HepG2 (cell line): ENCODE data around the gene SLC25A47. TPM values are rescaled to one million over a fixed set of nuclear protein-coding genes. Genes with fewer than 3 reads are reported as not detected.
A peak's percentile ranks its signal among the peaks of the same experiment; 100 is the strongest.

ENCODE experiments used
- CREB1 ChIP-seq, 2 experiments: fragments of 450-650 bp in 1 of 2; IDR thresholded peaks; 2 replicates each; pipeline ENCODE4 v1.6.1; 2016 to 2017; ENCODE audit warnings: control low read depth in 1 of 2, mild to moderate bottlenecking in 1 of 2, missing compliant biosample characterization in 1 of 2, missing genetic modification characterization in 1 of 2
- FOXK1 ChIP-seq: sonication (generic); formaldehyde crosslinking; IDR thresholded peaks from 2 replicates; pipeline ENCODE4 v1.4.0; 2020; ENCODE audit warnings: low read depth, missing genetic modification reagents, borderline replicate concordance
- GATA4 ChIP-seq: sonication (generic); IDR thresholded peaks from 2 replicates; pipeline ENCODE4 v1.6.1; 2016; ENCODE audit warnings: antibody characterized with exemption, low read depth, borderline replicate concordance
- KAT8 ChIP-seq: IDR thresholded peaks from 2 replicates; pipeline ENCODE4 v1.6.1; 2016; ENCODE audit warnings: missing genetic modification reagents, missing compliant biosample characterization
- NRL ChIP-seq: sonication (generic); formaldehyde crosslinking; IDR thresholded peaks from 2 replicates; pipeline ENCODE4 v1.5.0; 2020; ENCODE audit warnings: missing genetic modification reagents, mild to moderate bottlenecking, moderate library complexity, borderline replicate concordance
- RFX1 ChIP-seq: fragments of 450-650 bp; IDR thresholded peaks from 2 replicates; pipeline ENCODE4 v1.6.1; 2017
- RORA ChIP-seq: sonication (generic); formaldehyde crosslinking; IDR thresholded peaks from 2 replicates; pipeline ENCODE4 v1.5.0; 2020; ENCODE audit warnings: mild to moderate bottlenecking, missing genetic modification reagents, moderate library complexity
- ZFP37 ChIP-seq: sonication (generic); formaldehyde crosslinking; IDR thresholded peaks from 2 replicates; pipeline ENCODE4 v1.4.0; 2020; ENCODE audit warnings: missing genetic modification reagents, borderline replicate concordance
- ZNF501 ChIP-seq: sonication (generic); formaldehyde crosslinking; IDR thresholded peaks from 2 replicates; pipeline ENCODE4 v1.5.1; 2020; ENCODE audit warnings: mild to moderate bottlenecking, moderate library complexity, missing genetic modification reagents
- ZNF569 ChIP-seq: sonication (generic); formaldehyde crosslinking; IDR thresholded peaks from 2 replicates; pipeline ENCODE4 v1.5.0; 2020; ENCODE audit warnings: mild to moderate bottlenecking, missing genetic modification reagents, moderate library complexity, borderline replicate concordance
- ZNF644 ChIP-seq: IDR thresholded peaks from 2 replicates; pipeline ENCODE4 v1.6.1; 2016; ENCODE audit warnings: low read depth
- ZSCAN12 ChIP-seq: sonication (generic); formaldehyde crosslinking; IDR thresholded peaks from 2 replicates; pipeline ENCODE4 v1.9.0; 2021; ENCODE audit warnings: mild to moderate bottlenecking, missing genetic modification reagents
- ZSCAN9 ChIP-seq: IDR thresholded peaks from 2 replicates; pipeline ENCODE4 v1.6.1; 2016; ENCODE audit warnings: borderline replicate concordance
- polyA plus RNA-seq, 8 experiments: library from polyadenylated mRNA; depleted of rRNA in 3 of 8; stranded (reverse) in 7 of 8; unstranded in 1 of 8; fragments of >200 nt; fragmentation: Illumina TruSeq in 4 of 8; extraction: Trizol in 4 of 8; gene quantifications; 2 replicates each; pipeline versions ENCODE4 v1.2.1 to v1.2.3, GENCODE V29; 2011 to 2016; ENCODE audit warnings: low read depth in 4 of 8, missing spikeins in 1 of 8, mixed read lengths in 1 of 8; ENCODE audit not compliant: insufficient read depth in 1 of 8
- total RNA-seq, 5 experiments: library from RNA; depleted of rRNA; stranded (reverse); fragments of >200 nt; fragmentation: Illumina TruSeq; extraction: Trizol; gene quantifications; 2 replicates each; pipeline ENCODE4 v1.2.3, GENCODE V29; 2016; ENCODE audit warnings: low read depth in 1 of 5
- TF ChIP-seq, protein P1 (sequence below): sonication (generic); formaldehyde crosslinking; IDR thresholded peaks from 2 replicates; pipeline ENCODE4 v1.4.0; 2020; ENCODE audit warnings: missing genetic modification reagents, mild to moderate bottlenecking, borderline replicate concordance
- TF ChIP-seq, protein P2 (sequence below): sonication (generic); formaldehyde crosslinking; conservative IDR thresholded peaks from 2 replicates; pipeline ENCODE4 v1.4.0; 2020; ENCODE audit warnings: mild to moderate bottlenecking, missing genetic modification reagents, moderate library complexity
- TF ChIP-seq, protein P3 (sequence below): IDR thresholded peaks from 2 replicates; pipeline ENCODE4 v1.4.0; 2020; ENCODE audit warnings: mild to moderate bottlenecking, missing genetic modification reagents
- TF ChIP-seq, protein P4 (sequence below): sonication (generic); formaldehyde crosslinking; conservative IDR thresholded peaks from 2 replicates; pipeline ENCODE4 v1.4.0; 2020; ENCODE audit warnings: missing genetic modification reagents

Gene SLC25A47
- total and polyA plus RNA-seq, 2 of the 13 experiments (the other 11 are each of a cell fraction or from before 2014, with no cell fraction given), result 1.0 to 1.7 TPM

DNA sequence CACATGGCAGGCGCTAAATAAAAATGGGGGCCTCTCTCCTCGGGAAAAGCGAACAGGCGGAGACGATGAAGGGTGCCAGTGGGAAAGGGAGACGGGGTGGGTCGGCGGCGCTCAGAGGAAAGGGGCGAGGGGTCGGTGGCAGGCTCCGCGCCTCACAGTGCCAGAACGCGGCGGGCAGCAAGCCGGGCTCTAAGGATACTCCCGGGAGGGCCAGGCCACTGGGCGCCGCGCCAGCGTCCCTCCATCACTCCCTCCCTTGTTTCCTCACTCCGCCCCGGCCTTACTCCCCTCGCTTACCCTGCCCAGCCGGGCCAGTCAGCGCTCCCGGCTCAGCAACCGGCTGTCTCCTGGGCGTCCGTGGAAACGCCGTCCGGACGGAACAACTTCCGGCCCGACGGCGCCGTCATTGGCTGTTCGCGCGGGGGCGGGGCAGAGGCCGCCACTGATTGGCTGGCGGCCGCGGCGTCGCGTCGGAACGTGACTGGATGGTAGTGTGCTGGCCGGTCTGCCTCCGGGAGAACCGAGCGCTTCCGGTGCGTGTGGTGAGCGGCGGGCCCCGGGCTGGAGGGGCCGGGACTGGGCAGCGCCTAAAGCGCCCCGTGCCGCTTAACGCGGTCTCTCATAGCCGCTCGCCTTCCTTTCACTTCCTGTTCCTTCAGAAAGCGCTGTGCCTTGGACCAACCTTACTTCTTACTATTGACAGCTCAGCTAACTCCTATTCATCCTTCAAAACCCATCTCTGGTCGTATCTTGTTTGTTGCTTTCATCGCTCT is 53.0 kb downstream of the SLC25A47 start, which contains the start of gene WDR25 (continued):
- TF ChIP-seq, protein P1, sequence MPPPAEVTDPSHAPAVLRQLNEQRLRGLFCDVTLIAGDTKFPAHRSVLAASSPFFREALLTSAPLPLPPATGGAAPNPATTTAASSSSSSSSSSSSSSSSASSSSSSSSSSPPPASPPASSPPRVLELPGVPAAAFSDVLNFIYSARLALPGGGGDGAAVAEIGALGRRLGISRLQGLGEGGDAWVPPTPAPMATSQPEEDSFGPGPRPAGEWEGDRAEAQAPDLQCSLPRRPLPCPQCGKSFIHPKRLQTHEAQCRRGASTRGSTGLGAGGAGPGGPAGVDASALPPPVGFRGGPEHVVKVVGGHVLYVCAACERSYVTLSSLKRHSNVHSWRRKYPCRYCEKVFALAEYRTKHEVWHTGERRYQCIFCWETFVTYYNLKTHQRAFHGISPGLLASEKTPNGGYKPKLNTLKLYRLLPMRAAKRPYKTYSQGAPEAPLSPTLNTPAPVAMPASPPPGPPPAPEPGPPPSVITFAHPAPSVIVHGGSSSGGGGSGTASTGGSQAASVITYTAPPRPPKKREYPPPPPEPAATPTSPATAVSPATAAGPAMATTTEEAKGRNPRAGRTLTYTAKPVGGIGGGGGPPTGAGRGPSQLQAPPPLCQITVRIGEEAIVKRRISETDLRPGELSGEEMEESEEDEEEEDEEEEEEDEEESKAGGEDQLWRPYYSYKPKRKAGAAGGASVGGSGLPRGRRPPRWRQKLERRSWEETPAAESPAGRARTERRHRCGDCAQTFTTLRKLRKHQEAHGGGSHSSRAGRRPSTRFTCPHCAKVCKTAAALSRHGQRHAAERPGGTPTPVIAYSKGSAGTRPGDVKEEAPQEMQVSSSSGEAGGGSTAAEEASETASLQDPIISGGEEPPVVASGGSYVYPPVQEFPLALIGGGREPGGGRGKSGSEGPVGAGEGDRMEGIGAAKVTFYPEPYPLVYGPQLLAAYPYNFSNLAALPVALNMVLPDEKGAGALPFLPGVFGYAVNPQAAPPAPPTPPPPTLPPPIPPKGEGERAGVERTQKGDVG (CRISPR knock-in tag), result peak; percentile 75
- TF ChIP-seq KAT8 (CRISPR knock-in tag), result peak; percentile 96
- peak; percentile 90 for TF ChIP-seq ZSCAN9 (CRISPR knock-in tag)
- peak; percentile 91 for TF ChIP-seq CREB1 (IDR thresholded peaks at IDR 0.05)
- peak; percentile 89 for TF ChIP-seq CREB1 (CRISPR knock-in tag; IDR thresholded peaks at IDR 0.05)
- TF ChIP-seq, protein P2, sequence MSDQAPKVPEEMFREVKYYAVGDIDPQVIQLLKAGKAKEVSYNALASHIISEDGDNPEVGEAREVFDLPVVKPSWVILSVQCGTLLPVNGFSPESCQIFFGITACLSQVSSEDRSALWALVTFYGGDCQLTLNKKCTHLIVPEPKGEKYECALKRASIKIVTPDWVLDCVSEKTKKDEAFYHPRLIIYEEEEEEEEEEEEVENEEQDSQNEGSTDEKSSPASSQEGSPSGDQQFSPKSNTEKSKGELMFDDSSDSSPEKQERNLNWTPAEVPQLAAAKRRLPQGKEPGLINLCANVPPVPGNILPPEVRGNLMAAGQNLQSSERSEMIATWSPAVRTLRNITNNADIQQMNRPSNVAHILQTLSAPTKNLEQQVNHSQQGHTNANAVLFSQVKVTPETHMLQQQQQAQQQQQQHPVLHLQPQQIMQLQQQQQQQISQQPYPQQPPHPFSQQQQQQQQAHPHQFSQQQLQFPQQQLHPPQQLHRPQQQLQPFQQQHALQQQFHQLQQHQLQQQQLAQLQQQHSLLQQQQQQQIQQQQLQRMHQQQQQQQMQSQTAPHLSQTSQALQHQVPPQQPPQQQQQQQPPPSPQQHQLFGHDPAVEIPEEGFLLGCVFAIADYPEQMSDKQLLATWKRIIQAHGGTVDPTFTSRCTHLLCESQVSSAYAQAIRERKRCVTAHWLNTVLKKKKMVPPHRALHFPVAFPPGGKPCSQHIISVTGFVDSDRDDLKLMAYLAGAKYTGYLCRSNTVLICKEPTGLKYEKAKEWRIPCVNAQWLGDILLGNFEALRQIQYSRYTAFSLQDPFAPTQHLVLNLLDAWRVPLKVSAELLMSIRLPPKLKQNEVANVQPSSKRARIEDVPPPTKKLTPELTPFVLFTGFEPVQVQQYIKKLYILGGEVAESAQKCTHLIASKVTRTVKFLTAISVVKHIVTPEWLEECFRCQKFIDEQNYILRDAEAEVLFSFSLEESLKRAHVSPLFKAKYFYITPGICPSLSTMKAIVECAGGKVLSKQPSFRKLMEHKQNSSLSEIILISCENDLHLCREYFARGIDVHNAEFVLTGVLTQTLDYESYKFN (CRISPR knock-in tag), result 0 out of 2 replicates have a peak, but pooled peaks have one; percentile 49
- TF ChIP-seq ZNF644 (CRISPR knock-in tag), result no peak
- TF ChIP-seq, protein P3, sequence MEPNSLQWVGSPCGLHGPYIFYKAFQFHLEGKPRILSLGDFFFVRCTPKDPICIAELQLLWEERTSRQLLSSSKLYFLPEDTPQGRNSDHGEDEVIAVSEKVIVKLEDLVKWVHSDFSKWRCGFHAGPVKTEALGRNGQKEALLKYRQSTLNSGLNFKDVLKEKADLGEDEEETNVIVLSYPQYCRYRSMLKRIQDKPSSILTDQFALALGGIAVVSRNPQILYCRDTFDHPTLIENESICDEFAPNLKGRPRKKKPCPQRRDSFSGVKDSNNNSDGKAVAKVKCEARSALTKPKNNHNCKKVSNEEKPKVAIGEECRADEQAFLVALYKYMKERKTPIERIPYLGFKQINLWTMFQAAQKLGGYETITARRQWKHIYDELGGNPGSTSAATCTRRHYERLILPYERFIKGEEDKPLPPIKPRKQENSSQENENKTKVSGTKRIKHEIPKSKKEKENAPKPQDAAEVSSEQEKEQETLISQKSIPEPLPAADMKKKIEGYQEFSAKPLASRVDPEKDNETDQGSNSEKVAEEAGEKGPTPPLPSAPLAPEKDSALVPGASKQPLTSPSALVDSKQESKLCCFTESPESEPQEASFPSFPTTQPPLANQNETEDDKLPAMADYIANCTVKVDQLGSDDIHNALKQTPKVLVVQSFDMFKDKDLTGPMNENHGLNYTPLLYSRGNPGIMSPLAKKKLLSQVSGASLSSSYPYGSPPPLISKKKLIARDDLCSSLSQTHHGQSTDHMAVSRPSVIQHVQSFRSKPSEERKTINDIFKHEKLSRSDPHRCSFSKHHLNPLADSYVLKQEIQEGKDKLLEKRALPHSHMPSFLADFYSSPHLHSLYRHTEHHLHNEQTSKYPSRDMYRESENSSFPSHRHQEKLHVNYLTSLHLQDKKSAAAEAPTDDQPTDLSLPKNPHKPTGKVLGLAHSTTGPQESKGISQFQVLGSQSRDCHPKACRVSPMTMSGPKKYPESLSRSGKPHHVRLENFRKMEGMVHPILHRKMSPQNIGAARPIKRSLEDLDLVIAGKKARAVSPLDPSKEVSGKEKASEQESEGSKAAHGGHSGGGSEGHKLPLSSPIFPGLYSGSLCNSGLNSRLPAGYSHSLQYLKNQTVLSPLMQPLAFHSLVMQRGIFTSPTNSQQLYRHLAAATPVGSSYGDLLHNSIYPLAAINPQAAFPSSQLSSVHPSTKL (CRISPR knock-in tag), result peak; percentile 72
- peak; percentile 75; the same call in 1 of the 2 replicates for TF ChIP-seq RFX1
- no peak for TF ChIP-seq ZSCAN12 (CRISPR knock-in tag)
- TF ChIP-seq GATA4, result no peak
- TF ChIP-seq NRL (CRISPR knock-in tag), result peak; percentile 85; the same call in 1 of the 2 replicates
- no peak for TF ChIP-seq RORA (CRISPR knock-in tag)
- TF ChIP-seq FOXK1 (CRISPR knock-in tag), result peak; percentile 97
- TF ChIP-seq, protein P4, sequence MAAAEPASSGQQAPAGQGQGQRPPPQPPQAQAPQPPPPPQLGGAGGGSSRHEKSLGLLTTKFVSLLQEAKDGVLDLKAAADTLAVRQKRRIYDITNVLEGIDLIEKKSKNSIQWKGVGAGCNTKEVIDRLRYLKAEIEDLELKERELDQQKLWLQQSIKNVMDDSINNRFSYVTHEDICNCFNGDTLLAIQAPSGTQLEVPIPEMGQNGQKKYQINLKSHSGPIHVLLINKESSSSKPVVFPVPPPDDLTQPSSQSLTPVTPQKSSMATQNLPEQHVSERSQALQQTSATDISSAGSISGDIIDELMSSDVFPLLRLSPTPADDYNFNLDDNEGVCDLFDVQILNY (CRISPR knock-in tag), result no peak; the same call in 1 of the 2 replicates
- peak; percentile 80 for TF ChIP-seq ZNF501 (CRISPR knock-in tag)
- TF ChIP-seq ZNF569 (CRISPR knock-in tag), result no peak
- TF ChIP-seq ZFP37 (CRISPR knock-in tag), result peak; percentile 45; the same call in 1 of the 2 replicates
